GM21528 (cell line): ENCODE data around the gene ZNF276.
"Not testable (repeated sequence)": the region's sequence is repeated elsewhere in the genome, so short reads cannot be mapped to it uniquely, and the experiment has no call there.

Source experiments
- ATAC-seq: cut with Tn5 transposase; IDR thresholded peaks from one replicate; pipeline ENCODE4 v1.9.1; 2021; ENCODE audit warnings: mild to moderate bottlenecking, moderate library complexity; ENCODE audit not compliant: unreplicated experiment, low FRiP score

The ZNF276 gene

GRCh38 chr16:89775223-89775622 is 53.9 kb downstream of the ZNF276 start:
- no peak for ATAC-seq

GRCh38 chr16:89778211-89778610 is 56.9 kb downstream of the ZNF276 start:
- ATAC-seq = not testable (repeated sequence)

- ATAC-seq = no peak
Measured at GRCh38 chr16:89779231-89779908, 58.0 kb downstream of the ZNF276 start.

GRCh38 chr16:89779909-89780305 is 58.6 kb downstream of the ZNF276 start:
- ATAC-seq = no peak

GRCh38 chr16:89782489-89782888 is 61.2 kb downstream of the ZNF276 start:
- no peak for ATAC-seq

- not testable (repeated sequence) for ATAC-seq
Measured at GRCh38 chr16:89783952-89784351, 62.6 kb downstream of the ZNF276 start.

- no peak for ATAC-seq
Measured at GRCh38 chr16:89784406-89784805, 63.1 kb downstream of the ZNF276 start.

- ATAC-seq = no peak
Measured at GRCh38 chr16:89785523-89786155, 64.3 kb downstream of the ZNF276 start.

GRCh38 chr16:89786474-89787364 is 65.4 kb downstream of the ZNF276 start:
- ATAC-seq = no peak

- no peak for ATAC-seq
Measured at GRCh38 chr16:89787365-89787805, 66.0 kb downstream of the ZNF276 start.
